ENCODE data around the gene RNF181.
"Not testable (repeated sequence)": the region's sequence is repeated elsewhere in the genome, so short reads cannot be mapped to it uniquely, and the experiment has no call there.

The RNF181 gene

DNA sequence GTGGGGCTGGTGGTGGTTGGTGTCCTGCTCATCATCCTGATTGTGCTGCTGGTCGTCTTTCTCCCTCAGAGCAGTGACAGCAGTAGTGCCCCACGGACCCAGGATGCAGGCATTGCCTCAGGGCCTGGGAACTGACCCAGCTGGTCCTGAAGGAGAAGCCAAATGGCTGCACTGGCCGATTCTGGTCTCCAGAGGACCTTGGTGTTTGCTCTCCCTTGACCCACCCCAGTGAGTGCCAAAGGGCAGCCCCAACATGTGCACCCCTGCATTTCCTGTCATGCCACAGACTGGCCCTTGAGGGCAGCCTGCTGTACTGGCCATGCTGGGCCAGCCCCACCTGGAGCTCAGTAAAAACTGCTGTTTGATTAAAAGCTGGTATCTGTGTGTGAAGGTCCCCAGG is 2.5 kb upstream of the RNF181 start:
- DNase-seq (ENCODE audit: extremely low spot score, insufficient read length, low read depth), result no peak
- FAIRE-seq, result no peak

DNA sequence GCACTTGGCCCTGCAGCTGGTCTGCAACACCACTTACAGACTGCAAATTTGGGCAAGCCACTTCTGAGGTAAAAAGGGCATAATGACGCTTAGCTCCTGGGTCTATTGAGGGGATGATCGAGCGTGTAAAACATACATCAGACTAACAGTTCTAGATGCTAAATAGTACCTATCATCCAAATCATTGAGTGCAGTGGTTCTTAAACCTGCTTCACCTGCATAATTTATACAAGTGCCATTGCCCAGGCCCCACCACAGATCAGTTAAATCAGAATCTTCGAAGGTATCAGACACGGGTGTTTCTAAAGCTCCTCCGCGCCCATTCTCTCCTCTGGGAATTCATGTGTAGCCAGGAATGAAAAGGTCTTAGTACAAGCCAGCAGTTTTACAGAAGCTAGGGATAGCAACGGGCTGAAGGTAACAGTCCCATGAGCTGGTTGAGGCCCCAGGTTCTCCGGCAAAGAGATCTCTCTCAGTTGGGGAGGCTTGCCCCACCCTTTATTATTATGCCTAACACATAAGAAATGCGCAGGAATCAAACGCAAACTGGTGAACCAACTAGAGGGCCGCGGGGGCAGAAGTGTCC is 737 bp upstream of the RNF181 start:
- no peak for DNase-seq (ENCODE audit: extremely low spot score, insufficient read length, low read depth)
- FAIRE-seq, result no peak

DNA sequence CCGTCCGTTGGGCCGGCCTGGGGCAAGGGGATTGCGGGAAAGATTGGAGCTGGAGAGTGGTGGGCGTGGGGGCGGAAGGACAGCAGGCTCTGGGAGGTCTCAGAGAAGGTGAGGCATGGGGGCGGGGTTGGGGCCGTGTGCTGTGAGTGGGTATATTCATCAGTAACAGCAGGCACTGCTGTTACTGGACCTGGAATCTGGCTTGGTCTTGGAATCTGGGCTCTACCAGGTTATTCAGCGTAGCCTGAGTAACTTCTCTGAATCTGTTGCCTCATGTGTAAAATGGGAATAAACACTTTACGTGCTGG is 435 bp downstream of the RNF181 start:
- FAIRE-seq (no peak), DNase-seq (ENCODE audit: extremely low spot score, insufficient read length, low read depth) (no peak)

DNA sequence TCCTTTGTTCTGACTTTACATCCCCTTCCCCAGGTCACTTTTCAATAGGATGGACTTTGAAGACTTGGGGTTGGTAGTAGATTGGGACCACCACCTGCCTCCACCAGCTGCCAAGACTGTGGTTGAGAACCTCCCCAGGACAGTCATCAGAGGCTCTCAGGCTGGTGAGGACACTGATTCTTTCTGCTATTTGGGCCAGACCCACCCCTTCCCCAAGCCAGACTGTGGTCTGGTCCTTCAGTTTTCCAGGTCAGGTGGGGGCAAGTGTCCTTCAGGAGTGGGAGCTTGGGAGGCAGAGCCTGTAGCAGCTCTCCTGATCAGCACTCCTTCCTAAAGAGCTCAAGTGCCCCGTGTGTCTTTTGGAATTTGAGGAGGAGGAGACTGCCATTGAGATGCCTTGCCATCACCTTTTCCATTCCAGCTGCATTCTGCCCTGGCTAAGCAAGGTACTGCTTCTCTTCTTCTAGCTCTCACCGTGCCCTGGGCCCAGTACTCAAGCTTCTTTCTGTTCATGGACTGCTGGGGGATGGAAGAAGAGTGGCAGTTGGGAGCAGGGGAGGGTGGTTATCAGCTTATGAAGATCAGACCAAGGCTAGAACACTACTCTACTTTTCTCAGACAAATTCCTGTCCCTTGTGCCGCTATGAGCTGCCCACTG is 1.1 kb downstream of the RNF181 start:
- FAIRE-seq (no peak), DNase-seq (ENCODE audit: extremely low spot score, insufficient read length, low read depth) (no peak)

DNA sequence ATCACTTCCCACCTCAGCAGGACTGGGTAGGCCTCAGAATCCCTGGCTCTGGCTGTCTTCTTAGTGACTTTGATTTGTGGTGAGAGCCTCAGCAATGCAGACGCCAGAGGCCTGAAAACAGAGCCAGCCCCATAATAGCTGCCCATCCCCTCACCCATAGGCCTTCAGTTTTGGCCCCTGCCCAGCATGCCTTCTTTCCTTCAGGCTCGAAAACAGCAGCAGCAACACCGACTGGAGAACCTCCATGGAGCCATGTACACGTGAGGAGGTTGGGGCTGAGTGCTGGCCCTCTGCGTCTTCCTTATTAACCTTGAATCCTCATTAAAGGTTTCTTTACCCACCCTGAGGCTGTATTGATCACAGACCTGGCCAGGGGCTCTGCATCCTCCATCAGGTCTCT is 1.7 kb downstream of the RNF181 start:
- no peak for DNase-seq (ENCODE audit: extremely low spot score, insufficient read length, low read depth)
- FAIRE-seq, result no peak

DNA sequence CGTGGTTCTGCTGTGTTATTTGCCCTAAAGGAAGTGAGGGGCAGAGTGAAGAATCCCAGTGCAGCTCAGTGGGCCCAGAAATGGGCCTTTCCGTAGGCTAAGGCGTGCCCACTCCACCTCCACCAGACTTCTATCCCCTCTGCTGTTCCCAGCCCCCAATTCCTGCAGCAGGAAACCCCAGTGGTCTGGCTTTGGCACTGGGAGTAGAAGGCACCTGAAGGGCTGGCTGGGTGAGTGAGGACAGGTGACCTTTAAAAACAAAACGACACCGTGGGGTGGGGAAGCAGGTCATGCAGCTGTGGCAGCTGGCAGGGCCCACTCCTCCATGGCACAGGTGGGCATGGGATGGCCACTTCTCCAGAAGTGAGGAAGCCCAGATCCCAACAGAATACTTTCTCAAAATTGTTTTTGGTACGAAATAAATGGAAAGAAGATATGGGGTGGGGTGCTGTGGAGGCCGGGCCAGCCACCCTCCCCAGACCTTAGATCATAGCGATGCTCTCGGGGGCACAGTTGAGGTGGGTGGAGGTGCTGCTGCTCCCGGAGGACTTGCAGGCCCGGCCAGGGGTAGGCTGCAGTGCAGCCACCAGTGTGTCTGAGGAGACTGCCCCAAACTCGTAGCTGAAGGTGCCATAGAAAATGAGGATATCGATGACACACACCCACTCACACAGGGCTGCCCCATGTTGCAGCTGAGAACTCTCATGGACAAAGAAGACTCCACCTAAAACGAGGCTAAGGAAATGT is 3.2 kb downstream of the RNF181 start:
- DNase-seq (ENCODE audit: extremely low spot score, insufficient read length, low read depth) (no peak), FAIRE-seq (no peak)

DNA sequence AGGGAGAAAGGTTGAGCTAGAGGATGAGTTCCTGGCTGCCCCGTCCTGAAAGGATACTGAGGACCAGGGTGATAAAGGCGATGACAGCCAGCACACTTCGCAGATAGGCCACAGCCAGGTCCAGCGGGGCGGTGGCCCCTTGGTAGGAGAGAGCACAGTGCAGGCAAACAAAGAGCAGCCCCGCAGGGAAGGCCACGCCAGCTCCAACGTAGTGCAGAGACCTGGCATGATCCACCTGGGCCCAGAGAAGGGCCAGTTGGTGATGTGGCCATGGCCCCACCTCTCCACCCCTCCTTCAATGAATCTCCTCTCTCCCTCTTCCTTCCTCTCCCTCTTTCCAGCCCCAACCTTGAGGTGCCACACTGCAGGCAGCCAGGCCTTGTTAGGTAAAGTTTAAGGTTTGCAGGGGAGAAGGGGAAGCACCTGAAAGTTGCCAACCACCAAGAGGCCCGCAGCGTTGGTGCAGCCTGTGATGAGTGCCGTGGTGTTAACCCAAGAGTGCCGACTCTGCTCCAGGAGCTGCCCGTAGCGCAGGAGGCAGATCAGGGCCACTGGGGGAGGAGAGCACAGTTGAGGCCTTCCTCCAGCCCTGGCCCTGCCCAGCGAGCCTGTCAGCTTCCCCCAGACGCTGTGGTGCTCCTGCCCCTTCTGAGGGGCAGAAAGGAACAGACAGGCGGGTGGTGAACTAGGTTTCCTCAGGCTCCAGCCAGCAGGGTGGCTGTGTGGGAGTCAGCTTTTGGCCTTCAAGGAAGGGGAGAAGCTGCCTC is 4.1 kb downstream of the RNF181 start:
- FAIRE-seq (no peak), DNase-seq (ENCODE audit: extremely low spot score, insufficient read length, low read depth) (no peak)

DNA sequence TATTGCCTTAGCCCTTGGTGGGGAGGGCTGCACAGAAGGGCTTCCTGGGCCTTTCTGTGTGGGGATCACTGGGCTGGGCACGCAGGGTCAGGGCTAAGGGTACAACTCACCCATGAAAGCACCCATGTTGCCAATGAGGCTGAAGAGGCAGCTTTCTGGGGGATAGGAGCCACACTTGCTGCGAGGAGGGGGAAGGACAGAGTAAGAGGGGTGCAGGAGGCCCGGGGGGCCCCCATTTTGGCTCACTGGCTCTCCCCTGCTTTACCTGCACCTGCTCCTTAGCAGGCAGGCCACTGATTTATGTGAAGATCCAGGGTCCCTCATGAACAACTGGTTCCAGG is 4.7 kb downstream of the RNF181 start:
- DNase-seq (ENCODE audit: extremely low spot score, insufficient read length, low read depth) (no peak), FAIRE-seq (no peak)

DNA sequence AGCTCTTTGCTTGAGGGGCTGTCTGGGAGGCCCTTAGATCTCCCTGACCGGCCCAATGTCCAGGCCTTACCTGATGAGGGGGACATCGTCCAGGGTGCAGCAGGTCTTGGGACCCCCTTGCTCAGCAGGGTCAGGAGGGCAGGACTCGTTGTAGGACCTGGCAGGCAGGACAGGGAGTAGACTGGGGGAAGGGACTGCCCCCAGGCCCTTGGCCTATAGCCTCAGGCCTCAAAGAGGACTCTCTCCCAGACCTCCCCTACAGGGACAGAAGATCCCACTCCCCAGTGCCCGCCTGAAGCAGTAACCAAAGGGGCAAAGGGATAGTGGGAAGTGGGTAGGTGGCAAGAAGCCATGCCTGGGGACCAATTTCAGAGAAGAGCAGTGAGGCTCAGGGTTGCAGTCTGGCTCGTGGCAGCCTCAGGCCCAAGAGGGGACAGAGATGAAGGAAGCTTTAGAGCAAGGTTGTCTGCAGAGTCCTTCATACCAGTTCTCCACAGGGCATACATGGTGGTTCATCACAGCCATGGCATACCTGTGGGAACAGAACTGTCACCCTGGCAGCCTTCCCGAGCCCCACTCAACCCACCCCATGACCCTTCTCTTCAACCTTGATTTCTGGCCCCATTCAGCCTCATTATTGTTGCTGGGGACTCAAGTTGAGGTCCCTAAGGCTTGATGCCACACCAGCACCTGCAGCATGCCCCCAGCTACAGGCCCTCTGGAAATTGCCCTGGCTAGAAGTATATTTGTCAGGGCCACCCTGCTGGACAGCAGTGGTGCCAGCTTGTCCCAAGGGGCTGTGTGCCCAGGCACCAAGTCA is 5.6 kb downstream of the RNF181 start:
- FAIRE-seq (no peak), DNase-seq (ENCODE audit: extremely low spot score, insufficient read length, low read depth) (no peak)

DNA sequence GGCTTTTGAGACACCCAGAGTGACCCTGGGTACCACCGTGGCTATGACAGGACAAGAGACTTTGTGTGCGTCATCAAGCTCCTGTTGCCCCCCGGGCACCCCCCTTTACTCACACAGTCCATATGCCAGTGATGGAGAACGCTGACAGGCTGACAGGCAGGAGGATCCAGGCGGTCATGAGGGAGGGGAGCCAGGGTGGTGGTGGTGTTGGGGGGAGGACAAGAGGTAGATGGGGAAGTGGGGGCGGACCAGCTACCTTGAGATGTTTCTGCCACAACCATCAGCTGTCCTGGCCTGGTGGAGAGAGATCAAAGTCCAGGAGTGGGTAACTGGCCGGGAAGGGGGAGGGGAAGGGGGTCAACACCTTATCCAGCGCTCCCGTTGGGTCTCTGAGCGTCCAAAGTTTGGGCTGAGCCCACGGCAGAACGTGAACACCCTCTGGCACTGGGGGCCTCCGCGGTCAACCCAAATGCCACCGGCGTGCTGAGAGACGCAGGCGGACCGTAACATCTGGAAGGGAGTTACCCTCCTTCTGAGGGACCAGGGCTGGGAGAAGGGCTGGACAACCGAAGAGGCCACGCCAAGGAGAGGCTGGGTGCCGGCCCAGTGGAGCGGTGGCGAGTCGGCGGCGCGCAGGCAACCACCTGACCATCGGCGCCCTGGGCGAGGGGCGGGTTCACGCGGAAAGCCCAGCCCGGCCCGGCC is 6.4 kb downstream of the RNF181 start:
- FAIRE-seq (no peak), DNase-seq (ENCODE audit: extremely low spot score, insufficient read length, low read depth) (no peak)

DNA sequence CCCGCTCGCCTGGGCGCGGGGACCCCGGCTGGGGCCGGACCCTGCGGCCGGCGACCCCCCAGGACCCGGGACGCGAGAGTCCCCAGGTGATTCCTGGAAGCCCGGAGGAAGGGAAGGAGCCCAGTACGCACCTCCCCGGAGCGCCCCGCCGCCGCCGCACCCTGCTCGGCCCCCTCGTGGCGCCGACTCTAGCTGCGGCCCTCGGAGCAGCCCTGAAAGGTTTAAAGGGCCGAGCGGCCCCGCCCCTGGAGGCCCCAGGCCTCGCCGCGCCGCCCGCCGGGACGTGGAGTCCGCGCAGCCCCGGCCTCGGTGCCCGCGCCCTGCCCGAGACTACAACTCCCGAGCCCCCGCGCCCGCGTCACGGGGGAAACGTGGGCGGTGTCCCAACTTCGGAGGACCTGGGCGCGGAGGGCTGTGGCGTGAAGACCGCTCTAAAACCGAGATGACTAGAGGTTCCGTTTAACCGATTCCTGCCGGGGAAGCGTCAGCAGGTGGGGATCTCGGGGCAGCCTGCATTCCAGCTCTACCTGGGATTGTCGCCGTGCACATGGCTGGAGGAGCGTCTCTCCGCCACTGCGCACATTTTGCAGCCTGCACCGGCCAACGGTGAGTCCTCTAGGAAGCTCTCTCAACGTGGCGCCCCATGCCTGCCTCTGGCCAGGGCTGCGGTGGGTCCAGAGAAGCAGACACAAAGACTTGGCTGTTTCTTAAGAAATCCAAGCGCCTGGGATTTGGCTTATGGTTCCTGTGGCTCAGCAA is 7.1 kb downstream of the RNF181 start, which contains the start of gene TMEM150A:
Gene TMEM150A (minus strand): TSS at position 223 of the 759 bp plus-strand sequence. CDS start 750 bp downstream, outside the sequence.
- FAIRE-seq, result peak; percentile 73
- DNase-seq (ENCODE audit: extremely low spot score, insufficient read length, low read depth), result peak; percentile 82

DNA sequence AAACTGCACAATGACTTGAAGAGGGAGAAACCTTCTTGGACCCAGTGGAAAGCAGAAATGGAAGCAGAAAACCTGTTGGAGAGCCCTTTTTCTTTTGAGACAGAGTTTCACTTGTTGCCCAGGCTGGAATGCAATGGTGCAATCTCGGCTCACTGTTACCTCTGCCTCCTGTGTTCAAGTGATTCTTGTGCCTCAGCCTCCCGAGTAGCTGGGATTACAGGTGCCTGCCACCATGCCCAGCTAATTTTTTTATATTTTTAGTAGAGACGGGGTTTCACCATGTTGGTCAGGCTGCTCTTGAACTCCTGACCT is 8.5 kb downstream of the RNF181 start:
- DNase-seq (ENCODE audit: extremely low spot score, insufficient read length, low read depth); FAIRE-seq: not testable (repeated sequence)

DNA sequence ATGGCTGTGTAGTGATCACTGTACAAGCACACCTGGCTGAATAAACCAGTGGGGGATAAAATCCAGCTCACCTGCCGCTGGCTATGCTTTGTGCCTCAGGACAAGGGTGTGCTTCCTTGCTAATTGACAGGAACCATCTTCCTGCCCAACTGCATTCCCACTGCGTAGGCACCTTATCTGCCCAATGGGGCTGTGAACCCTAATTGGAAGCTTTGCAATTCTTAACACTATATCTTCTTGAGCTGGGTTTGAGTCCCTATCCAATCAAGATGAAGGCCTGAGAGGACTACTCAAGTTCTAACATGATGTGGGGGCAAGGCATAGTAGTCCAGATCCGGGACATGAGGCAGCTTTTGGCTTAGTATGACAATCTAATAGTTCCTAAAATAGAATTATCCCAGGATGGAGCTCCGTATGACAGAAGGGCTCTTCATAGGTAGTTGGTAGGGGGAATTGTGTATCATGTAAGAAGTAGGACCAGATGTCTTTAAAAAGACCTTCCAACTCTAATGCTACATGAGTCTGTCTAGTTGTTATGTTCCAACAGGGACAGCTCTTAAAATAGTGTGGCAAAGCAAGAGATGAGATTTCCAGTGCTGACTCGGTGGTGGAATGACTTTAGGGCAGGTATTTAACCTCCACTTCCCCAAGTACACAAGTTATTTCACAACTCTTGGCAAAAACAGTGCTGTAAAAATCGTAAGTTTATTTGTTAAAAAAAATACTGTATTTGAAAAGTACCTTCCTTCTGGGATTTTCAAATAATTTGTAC is 9.2 kb downstream of the RNF181 start:
- DNase-seq (ENCODE audit: extremely low spot score, insufficient read length, low read depth) (no peak), FAIRE-seq (no peak)

DNA sequence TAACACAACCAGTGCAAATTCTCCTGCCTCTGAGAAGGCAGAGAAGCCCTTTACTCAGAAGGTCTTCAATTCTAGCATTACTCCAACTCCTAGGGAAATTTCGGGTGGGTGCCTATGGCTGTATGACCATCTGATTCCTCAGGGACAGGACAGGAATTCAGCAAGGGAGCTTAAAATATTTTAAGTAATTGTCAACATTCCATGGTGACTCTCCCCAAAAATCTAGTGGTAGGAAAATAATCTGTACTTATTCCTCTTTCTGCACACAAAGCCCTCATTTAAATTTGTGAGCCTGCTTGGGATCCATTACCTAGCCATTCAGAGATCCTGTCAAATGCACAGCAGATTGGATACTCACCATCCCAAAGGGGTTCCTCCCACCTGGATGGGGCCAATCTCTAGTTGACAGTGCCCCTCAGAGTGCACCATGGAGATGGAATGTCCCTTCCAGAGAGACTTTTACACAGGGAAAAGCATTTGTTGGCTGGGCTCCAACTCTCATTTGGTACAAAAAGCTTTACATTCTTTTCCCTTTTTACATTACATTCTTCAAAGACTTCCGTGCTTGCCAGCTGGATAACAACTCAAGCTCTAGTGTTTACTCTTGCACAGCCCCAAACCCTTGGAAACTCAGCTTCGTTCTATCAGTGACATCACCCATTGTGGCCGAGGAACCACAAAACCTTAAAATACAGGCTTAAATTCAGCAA is 10.0 kb downstream of the RNF181 start:
- no peak for DNase-seq (ENCODE audit: extremely low spot score, insufficient read length, low read depth)

DNA sequence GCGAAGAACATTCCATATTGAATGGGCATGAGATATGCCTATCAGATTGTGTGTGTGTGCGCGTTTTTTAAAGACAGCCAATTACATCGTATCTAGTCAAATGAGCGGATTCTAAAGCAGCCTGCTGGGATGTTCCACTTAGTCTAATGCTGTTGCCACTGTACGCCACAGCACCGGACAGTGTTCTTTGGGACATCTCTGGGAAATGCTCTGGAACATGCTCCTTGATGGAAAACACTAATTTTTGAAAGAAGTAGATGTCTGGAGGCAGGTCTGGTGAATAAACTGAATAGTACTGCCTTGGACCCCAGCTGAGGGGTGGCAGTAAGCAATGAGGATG is 10.5 kb downstream of the RNF181 start:
- DNase-seq (ENCODE audit: extremely low spot score, insufficient read length, low read depth), result no peak
- FAIRE-seq, result no peak

More for the DNA sequence above, 10.0 kb downstream of the RNF181 start:
- no peak for FAIRE-seq

DNA sequence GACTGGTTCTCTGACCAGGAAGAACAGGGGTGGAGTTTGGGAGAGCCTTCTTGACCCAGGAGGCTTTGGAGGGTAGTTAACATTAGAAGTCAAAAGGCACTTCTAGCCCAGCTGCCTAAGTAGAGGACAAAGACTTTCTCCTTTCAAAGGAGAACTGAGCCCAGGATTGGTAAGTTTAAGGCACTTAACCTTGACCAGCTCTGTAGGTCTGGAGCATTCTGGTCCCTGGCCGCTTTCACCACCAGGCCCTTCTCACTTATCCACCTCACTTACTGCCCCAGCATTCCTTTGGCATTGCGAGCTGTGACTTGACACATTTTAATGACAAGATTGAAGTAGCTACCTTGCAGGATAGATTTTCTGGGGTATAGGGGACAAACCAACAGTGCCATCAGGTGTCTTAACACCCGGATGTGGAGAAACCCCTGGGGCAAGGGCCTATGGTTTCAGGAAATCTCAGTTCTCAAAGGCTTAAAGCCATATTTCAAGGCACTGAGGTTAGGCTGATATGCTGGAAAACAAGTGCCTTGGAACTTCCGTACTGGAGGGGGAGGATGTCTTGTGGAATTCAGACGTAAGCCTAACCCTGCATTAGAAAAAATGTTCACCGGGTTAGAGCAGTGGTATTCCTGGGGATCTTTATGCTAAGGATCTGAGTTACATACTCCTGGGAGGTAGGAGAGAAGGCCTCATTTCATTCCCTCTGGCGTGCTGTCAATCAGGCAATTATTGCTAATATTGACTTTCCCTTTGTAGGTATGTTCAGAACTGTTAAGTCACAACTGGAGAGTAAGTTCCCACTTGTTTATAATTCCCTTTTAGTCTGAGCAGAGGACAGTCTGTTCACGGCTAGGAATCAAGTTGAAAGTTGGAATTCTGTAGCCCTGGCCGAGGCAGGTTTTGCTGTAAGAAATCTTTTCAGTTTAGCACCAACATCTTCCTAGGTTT is 12.0 kb downstream of the RNF181 start:
- FAIRE-seq (no peak), DNase-seq (ENCODE audit: extremely low spot score, insufficient read length, low read depth) (no peak)

Data from GM18507 (cell line).